Panc1 (cell line): ENCODE data around the gene CUL1. TPM values are rescaled to one million over a fixed set of nuclear protein-coding genes. Genes with fewer than 3 reads are reported as not detected.

Experiments used
- ATAC-seq: fragments of 200-7000 bp; cut with Tn5 transposase; 2 replicates; pipeline ENCODE4 v1.9.1; 2020; ENCODE audit warnings: mild to moderate bottlenecking, moderate library complexity
- BruUV-seq: library from RNA; stranded (reverse); fragments of 400-500 nt; replicated peaks from 2 replicates; lab custom pipeline; 2021; lab: Mats Ljungman, UMichigan
- CTCF ChIA-PET: fragments of 300-600 bp; sonication (Branson Sonifier 250); formaldehyde crosslinking; loops from one replicate; lab custom pipeline; 2022; ENCODE audit warnings: antibody characterized with exemption; lab: Charles Lee
- POLR2A ChIA-PET: fragments of 300-600 bp; sonication (Branson Sonifier 250); formaldehyde crosslinking; loops from one replicate; lab custom pipeline; 2022; ENCODE audit warnings: antibody characterized with exemption; lab: Charles Lee
- DNase-seq: peaks from one replicate; pipeline ENCODE4 v3.0.0-alpha.2; 2010; ENCODE audit warnings: low read depth, low spot score
- H3K27ac ChIP-seq: 2 replicates; pipeline ENCODE4 v1.5.1; 2011; ENCODE audit warnings: mild to moderate bottlenecking, low read length, inconsistent platforms
- H3K27me3 ChIP-seq: fragments of 200-500 bp; sonication (Bioruptor generic); 2 replicates; pipeline ENCODE4 v1.6.0; 2014; ENCODE audit warnings: low read length, inconsistent platforms; ENCODE audit not compliant: control insufficient read depth, insufficient read depth
- H3K36me3 ChIP-seq: fragments of 200-500 bp; sonication (Bioruptor generic); 2 replicates; pipeline ENCODE4 v1.5.1; 2014; ENCODE audit warnings: inconsistent platforms, mild to moderate bottlenecking, low read length, moderate library complexity; ENCODE audit not compliant: control insufficient read depth, insufficient read depth
- H3K4me1 ChIP-seq: 2 replicates; pipeline ENCODE4 v1.5.1; 2011; ENCODE audit warnings: inconsistent platforms, mild to moderate bottlenecking, low read length, moderate library complexity; ENCODE audit not compliant: control insufficient read depth, insufficient read depth
- H3K4me3 ChIP-seq, 2 experiments: 2 replicates each; pipeline ENCODE4 v1.5.1; 2011 to 2012; ENCODE audit warnings: low read depth in 2 of 2, low read length in 2 of 2, mild to moderate bottlenecking in 2 of 2, inconsistent platforms in 1 of 2, moderate library complexity in 1 of 2
- H3K9me3 ChIP-seq: fragments of 200-500 bp; sonication (Bioruptor generic); 2 replicates; pipeline ENCODE4 v1.5.1; 2014; ENCODE audit warnings: low read depth, mild to moderate bottlenecking, inconsistent platforms, low read length, moderate library complexity; ENCODE audit not compliant: control insufficient read depth, insufficient read depth
- CTCF ChIP-seq: fragments of 450-650 bp; IDR thresholded peaks from 2 replicates; pipeline ENCODE4 v1.5.1; 2017; ENCODE audit warnings: mild to moderate bottlenecking
- POLR2AphosphoS5 ChIP-seq: IDR thresholded peaks from 2 replicates; pipeline ENCODE4 v1.6.1; 2012; ENCODE audit warnings: mild to moderate bottlenecking, low read depth, low read length, moderate library complexity
- REST ChIP-seq, 2 experiments: IDR thresholded peaks; 2 replicates each; pipeline ENCODE4 v1.6.1; 2011 to 2012; ENCODE audit warnings: low read depth in 2 of 2, control low read depth in 1 of 2, low read length in 1 of 2, mild to moderate bottlenecking in 1 of 2, moderate library complexity in 1 of 2; ENCODE audit not compliant: insufficient read depth in 1 of 2
- SIN3A ChIP-seq: IDR thresholded peaks from 2 replicates; pipeline ENCODE4 v1.6.1; 2012; ENCODE audit warnings: low read depth, mild to moderate bottlenecking, low read length, moderate library complexity, borderline replicate concordance; ENCODE audit not compliant: insufficient read depth
- TCF7L2 ChIP-seq: IDR thresholded peaks from 2 replicates; pipeline ENCODE4 v1.6.1; 2011; ENCODE audit warnings: mild to moderate bottlenecking, low read depth, low read length, inconsistent platforms
- in situ Hi-C: cut with HindIII; loops from 2 replicates; pipeline ENCODE4 v1.10.0; 2016; ENCODE audit warnings: low sequenced_read_pairs, low pct_unique_long_range_greater_than_20kb
- intact Hi-C: fragments of 100-400 bp; cut with micrococcal nuclease; formaldehyde crosslinking; loops from one replicate; pipeline ENCODE4 v1.10.0; 2022; ENCODE audit not compliant: unreplicated experiment
- total RNA-seq: library from RNA; stranded (reverse); gene quantifications from one replicate; pipeline ENCODE4 v1.2.1, GENCODE V29; 2021; ENCODE audit not compliant: unreplicated experiment

CUL1 gene
- total RNA-seq, 1 experiment from 2014 or later = 60.6 TPM

- DNase-seq = no peak
- POLR2A ChIA-PET = no interaction called here
- CTCF ChIA-PET = interaction anchor here (0.5 kb wide), 1 partner anchor 283 kb away, joined by 4 read pairs; no protein-coding TSS in a partner anchor
- BruUV-seq = no TSS peak
- in situ Hi-C loops = no loop called here
- TF ChIP-seq POLR2AphosphoS5 (no peak), REST (IDR thresholded peaks at IDR 0.05; ENCODE audit: insufficient read depth in 1 of 2, low read depth in 2 of 2, low read length in 1 of 2) (no peak), SIN3A (no peak), CTCF (no peak), TCF7L2 (no peak)
- Histone ChIP-seq H3K27me3 (no peaks in the 10 kb centered on the region), H3K27ac (no peak overlapping the region), H3K36me3 (peaks cover 13% of the 10 kb centered on the region), H3K9me3 (no peaks in the 10 kb centered on the region), H3K4me3 (no peak overlapping the region), H3K4me1 (no peaks in the 10 kb centered on the region)
- ATAC-seq = no peak
- intact Hi-C loops = no loop called here
Observed at GRCh38 chr7:148754912-148755311, 56.2 kb downstream of the CUL1 start.

GRCh38 chr7:148761499-148762278 is 63.0 kb downstream of the CUL1 start:
- in situ Hi-C loops = no loop called here
- H3K9me3 ChIP-seq = no peaks in the 10 kb centered on the region
- no peak overlapping the region for H3K27ac ChIP-seq
- DNase-seq (no peak), ATAC-seq (no peak)
- POLR2A ChIA-PET = interaction anchor here (0.5 kb wide), 1 partner anchor 501 kb away, joined by 4 read pairs; no protein-coding TSS in a partner anchor
- no TSS peak for BruUV-seq
- intact Hi-C loops = no loop called here
- TF ChIP-seq TCF7L2 = no peak
- no peak for TF ChIP-seq REST (IDR thresholded peaks at IDR 0.05; ENCODE audit: insufficient read depth in 1 of 2, low read depth in 2 of 2, low read length in 1 of 2)
- no peak for TF ChIP-seq SIN3A
- TF ChIP-seq CTCF = no peak
- TF ChIP-seq POLR2AphosphoS5 = no peak
- no peaks in the 10 kb centered on the region for H3K4me1 ChIP-seq
- H3K36me3 ChIP-seq = peaks cover 12% of the 10 kb centered on the region
- no peak overlapping the region for H3K4me3 ChIP-seq
- H3K27me3 ChIP-seq = no peaks in the 10 kb centered on the region
- CTCF ChIA-PET = no interaction called here
